Stimulated activated CD8-positive, alpha-beta memory T cell treated with anti-CD3 and anti-CD28 coated beads, Interleukin-15, amount 100 ng/mL, for 24 hours (primary cell): ENCODE measurements around the gene DNAJC3.
"Not testable (repeated sequence)": the region's sequence is repeated elsewhere in the genome, so short reads cannot be mapped to it uniquely, and the experiment has no call there.

Experiments used
- DNase-seq: peaks from one replicate; pipeline ENCODE4 v3.0.0-alpha.2; 2020; ENCODE audit warnings: low read depth

DNAJC3 gene

DNA sequence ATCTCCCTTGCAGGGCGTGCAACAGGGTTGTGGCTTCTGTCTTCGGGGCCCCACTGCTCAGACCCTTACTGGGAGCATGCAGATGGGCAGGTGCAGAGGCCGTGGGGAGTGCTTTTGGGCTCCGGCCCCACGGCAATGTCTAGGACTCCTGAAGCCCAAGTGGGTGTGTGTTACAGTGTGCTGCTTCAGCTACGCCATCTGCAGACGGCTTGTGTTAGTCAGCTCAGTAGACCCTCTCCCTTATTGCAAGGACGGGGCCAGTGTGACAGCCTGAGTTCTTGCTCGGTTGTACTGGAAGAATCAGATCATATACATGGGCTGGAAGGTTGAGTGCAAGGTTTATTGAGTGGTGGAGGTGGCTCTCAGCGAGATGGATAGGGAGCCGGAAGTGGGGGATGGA, 39.3 kb downstream of the DNAJC3 start:
- no peak for DNase-seq

DNA sequence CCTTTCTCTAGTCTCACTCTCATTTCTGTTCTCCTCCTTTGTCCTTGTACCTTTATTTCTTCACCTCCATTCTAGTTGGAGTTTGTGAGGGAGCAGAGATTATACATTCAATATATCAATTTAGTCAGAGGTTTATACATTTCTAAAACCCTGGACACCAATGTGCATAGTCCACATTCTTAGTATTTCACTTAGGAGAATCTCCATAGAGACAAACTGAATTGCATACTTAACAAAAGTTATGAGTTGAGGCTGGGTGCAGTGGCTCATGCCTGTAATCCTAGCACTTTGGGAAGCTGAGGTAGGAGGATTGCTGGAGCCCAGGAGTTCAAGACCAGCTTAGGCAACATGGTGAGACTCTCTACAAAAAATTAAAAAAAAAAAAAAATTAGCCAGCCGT, 45.3 kb downstream of the DNAJC3 start:
- DNase-seq: no peak

DNA sequence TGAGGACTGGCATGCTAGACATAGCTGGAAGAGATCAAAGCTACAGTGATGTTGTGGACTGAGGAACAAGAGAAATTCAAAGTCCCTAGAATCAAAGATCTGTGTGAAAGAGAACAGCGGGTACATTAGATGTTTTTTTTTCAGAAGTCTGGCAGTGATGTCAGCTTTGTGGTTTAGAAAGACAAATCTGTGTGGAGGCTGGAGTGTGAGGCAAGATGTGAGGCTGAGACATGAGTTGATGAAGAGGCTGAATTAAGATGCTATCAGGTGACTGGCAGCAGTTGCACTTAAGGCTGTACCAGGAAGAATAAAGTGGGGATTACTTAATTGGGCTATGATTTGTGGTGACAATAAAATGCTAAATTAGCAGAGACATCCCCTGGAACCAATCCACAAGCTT, 46.5 kb downstream of the DNAJC3 start:
- no peak for DNase-seq

DNA sequence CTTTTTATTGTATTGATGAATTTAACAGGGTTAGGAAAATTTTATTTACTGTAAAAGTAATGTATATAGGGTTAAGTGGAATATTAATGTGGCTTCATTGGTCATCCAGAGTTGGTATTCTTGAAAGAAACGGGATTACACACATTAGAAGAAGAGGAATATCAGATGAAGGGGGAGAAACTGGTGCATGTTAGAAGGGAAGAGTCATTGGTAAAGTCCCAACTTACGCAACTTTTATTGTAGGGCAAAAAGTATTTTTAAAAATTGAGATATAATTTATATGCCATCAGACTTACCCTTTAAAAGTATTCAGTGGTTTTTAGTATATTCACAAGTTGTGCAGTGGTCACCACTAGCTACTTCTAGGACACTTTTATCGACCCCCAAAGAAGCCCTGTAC, 47.3 kb downstream of the DNAJC3 start:
- no peak for DNase-seq

DNA sequence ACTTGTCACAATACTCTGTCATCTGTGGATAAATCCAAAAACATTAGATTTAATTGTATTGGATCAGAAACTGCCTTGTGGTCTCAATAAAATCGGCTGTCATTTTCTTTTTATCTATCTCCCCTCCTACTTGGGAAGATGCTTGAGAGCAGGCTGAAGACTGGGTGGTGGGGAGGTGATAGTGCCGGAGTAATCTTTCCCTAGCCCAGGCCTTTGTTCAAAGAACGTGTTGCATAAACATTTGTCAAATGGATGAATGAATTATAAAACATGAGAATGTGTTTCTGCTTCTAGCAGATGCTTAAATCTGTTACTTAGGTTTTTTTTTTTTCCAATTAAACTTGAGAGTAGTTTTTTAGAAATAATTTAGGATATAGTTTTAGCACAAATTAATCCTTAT, 49.9 kb downstream of the DNAJC3 start:
- DNase-seq: no peak

DNA sequence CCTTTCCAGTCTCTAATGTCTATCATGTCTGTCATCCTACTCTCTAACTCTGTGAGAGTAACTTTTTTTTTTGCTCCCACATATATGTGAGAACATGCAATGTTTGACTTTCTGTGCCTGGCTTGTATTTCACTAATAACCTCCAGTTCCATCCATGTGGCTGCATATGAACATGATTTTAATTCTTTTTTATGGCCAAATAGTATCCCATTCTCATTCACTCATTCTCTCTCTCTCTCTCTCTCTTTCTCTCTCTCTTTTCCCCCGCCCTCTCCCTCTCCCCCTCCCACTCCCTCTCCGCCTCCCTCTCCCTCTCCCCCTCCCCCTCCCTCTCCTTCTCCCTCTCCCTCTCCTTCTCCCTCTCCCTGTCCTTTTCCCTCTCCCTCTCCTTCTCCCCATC, 52.0 kb downstream of the DNAJC3 start:
- DNase-seq: no peak

DNA sequence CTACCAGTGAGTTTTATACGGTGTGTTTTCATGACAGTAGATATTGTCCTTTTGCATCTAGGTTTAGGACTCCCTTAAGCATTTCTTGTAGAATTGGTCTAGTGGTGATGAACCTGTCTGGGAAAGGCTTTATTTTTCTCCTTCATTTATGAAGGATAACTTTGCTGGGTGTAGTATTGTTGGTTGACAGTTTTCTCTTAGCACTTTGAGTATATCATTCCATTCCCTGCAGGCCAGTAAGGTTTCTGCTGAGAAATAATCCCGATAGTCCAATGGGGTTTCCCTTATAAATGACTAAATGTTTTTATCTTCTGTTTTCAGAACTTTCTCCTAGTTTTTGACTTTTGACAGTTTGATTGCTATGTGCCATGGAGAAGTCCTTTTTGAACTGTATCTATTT, 57.2 kb downstream of the DNAJC3 start:
- no peak for DNase-seq

DNA sequence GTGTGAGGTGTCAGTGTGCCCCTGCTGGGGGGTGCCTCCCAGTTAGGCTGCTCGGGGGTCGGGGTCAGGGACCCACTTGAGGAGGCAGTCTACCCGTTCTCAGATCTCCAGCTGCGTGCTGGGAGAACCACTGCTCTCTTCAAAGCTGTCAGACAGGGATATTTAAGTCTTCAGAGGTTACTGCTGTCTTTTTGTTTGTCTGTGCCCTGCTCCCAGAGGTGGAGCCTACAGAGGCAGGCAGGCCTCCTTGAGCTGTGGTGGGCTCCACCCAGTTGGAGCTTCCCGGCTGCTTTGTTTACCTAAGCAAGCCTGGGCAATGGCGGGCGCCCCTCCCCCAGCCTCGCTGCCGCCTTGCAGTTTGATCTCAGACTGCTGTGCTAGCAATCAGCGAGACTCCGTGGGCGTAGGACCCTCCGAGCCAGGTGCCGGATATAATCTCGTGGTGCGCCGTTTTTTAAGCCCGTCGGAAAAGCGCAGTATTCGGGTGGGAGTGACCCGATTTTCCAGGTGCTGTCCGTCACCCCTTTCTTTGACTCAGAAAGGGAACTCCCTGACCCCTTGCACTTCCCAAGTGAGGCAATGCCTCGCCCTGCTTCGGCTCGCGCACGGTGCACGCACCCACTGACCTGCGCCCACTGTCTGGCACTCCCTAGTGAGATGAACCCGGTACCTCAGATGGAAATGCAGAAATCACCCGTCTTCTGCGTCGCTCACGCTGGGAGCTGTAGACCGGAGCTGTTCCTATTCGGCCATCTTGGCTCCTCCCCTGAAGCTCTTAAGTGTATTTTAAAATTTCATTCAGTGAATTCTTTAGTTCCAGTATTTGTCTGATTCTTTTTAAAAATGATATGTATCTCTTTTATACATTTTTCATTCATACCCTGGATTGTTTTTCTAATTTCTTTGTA, 63.4 kb downstream of the DNAJC3 start:
- not testable (repeated sequence) for DNase-seq

DNA sequence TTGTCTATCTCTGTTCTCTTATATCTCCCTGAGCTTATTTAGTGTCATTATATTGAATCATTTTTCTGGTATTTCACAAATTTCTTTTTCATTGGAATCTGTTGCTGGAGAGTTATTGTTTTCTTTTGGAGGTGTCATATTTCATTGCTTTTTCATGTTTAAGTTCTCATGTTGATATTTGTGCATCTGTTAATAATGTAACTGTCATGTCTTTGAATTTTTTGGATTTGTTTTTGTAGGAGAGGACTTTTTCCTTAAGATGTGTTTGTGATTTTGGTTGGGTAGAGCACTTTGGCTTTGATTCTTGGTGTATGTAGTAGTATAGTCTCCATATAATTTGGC, 64.0 kb downstream of the DNAJC3 start:
- DNase-seq: no peak

DNA sequence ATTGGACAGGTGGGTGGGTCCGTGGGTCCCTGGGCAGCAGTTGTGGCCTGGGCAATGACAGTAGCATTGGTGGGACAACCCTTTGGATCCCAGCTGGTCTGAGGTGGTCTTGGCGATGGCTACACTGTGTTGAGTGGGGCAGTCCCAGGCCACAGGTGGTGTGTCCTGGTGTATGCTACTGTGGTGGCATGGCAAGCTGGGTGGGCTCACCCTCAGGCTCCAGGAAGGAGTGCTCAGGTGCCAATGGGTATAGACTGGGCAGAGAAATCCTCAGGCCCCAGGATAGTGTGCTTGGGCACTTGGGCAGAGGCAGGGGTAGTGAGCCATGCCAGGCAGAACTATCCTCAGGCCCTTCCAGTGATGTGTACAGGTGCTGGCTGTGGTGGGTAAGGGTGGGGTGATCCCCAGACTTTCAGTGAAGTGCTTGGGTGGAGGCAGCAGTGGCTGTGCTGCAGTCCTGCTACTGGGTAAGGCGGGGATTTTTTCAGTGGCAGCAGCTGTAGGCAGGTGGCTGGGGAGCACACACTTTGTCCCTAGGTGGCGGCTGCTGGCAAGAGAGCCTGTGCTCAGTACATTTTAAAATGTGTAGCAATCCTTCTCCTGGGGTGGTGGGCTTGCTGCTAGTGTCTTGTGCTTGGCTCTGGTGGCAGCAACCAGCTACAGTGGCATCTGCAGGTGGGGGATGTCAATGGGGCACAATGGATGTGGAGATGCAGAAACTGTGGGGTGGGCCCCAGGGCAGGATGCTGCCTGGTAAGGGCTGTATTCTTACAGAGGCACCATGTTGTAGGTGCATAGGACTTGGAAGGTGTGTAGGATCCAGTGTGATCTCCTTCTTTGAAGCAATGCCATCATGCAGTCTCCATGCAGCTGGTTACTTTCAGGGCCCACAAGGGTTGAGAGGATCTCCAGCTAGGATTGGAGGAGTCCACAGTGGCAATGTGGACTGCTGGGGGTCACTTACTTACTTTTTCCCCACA, 64.9 kb downstream of the DNAJC3 start:
- no peak for DNase-seq

DNA sequence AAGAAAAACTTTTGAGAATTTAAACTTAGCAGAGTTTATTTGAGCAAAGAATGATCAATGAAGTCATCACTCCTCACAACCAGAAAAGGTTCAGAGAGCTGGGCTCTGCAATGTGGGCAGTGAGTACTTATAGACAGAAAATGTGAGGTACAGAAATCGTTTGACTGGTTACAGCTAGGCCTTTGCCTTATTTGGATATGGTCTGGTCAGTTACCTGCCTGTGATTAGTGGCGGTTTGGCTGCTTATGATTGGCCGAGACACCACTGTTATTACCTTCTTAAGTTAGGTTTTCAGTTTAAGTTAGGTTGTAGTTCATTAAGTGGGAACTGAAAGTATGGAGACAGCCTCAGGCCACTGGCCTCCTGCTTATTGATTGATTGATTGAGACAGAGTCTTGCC, 66.3 kb downstream of the DNAJC3 start:
- DNase-seq: no peak

DNA sequence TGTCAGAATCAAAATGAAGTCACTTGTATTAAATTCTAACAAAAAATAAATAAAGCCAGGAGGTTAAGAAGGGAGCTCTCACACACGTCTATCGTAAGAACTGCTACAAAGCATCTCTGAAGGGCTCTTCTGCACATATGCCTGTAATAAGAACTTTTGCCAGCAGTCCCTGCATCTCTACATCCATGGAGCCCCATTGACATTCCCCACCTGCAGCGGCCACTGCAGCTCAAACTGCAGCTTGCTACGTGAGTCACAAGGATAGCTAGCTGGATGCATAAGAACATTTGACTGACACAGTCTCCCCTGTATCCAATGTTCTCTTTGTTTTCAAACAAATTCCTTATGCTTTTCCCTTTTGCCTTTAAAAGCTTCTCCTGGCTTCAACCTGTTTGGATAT, 68.3 kb downstream of the DNAJC3 start:
- no peak for DNase-seq

DNA sequence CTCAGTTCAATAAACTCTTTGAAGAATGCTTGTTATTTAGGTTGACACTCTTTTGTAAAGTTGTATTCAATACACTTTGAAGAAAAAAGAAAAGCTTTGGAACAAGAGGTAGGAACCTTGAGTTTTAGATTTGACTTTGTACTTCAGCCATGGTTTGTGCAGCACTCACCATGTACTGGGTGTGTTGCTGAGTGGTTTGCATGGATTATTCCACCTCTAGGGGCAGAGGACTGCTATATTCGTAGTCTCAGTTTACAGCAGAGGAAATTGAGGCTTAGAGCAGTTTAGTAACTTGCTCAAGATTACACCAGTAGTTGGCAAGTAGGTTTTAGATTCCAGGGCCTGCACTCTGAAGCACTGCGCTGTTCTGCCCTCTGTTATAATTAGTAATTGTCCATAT, 68.8 kb downstream of the DNAJC3 start:
- DNase-seq: no peak

DNA sequence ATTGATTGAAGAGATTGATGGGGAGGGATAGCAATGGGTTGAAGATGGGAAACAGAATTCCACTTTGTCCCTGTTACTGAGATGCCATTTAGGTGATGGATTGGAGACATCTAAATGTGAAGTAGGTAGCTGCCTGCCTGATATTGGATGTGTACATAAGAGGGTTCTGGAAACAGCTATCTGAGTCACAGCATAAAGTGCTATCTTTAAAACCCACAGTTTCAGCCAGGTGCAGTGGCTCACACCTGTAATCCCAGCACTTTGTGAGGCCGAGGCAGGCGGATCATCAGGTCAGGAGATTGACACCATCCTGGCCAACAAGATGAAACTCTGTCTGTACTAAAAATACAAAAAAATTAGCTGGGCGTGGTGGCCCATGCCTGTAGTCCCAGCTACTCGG, 72.6 kb downstream of the DNAJC3 start:
- DNase-seq: no peak

DNA sequence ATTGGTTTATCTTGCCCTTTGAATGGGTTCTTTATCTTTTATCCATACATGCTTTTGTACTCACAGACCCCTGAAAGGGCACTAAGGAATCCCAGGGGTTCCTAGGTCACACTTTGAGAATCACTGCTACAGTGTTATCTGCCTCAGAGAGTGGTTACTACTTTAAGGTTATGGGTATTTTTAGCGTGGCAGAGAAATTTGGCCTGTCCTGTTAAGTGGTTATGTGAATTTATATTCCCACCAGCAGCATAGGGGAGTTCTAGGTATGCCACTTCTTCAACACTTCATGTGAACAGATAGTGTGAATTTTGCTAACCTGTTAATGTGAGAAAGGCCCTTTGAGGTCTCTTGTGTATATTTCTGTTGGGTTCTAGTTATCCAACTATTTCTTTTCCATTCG, 75.7 kb downstream of the DNAJC3 start:
- no peak for DNase-seq

DNA sequence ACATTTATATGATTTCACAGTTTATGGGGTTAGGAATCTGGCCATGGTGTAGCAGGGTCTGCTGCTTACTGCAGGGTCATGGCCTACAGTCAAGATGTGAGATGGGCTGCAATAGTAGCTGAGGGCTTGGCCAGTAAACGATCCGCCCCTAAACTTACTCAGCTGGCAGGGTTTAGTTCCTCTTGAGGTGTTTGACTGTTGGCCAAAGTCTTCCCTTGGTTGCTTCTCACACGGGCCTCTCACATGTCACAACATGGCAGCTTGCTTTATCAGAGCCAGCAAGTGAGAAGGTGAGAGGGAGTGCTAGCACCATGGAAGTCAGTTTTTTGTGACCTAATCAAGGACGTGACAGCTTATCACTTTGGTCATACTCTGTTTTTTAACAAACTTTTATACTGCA, 77.1 kb downstream of the DNAJC3 start:
- DNase-seq: no peak

DNA sequence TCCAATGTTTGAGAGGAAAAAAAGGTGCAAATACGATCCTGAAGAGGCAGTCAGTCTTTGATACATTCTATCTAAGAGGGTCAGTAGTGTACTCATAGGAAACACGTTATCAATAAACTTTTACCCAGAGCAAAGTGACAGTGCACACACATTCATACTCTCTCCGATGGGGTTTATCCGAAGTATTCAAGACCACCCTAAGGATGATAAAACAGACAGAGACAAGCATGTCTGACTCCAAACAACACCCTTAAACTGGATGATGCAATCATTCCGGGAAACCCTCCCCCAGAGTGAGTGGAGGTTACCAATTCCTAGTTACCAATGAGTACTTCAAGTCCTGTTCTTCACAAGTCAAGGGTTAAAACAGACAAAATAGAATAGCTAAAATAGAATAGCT, 79.1 kb downstream of the DNAJC3 start:
- DNase-seq: no peak

DNA sequence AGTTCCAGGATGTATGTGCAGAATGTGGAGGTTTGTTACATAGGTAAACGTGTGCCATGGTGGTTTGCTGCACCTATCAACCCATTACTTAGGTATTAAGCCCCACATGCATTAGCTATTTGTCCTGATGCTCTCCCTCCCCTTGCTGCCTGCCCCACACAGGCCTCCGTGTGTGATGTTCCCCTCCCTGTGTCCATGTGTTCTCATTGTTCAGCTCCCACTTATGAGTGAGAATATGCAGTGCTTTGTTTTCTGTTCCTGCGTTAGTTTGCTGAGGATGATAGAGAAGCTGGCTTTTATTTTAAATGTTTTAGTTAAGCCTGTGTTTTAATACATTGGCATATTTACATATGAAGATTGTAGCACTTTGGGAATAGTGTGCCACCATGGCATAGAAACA, 85.7 kb downstream of the DNAJC3 start:
- not testable (repeated sequence) for DNase-seq

DNA sequence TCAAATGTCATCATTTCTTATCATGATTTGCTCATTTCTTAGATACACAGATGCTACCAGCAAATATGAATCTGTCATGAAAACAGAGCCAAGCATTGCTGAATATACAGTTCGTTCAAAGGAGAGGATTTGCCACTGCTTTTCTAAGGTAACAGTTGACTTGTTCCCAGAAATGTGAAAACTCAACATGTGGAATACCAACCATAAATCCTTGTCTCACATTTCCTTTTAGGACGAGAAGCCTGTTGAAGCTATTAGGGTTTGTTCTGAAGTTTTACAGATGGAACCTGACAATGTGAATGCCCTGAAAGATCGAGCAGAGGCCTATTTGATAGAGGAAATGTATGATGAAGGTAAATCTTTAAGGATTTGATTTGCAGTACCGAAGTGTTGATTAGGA, 86.7 kb downstream of the DNAJC3 start:
- no peak for DNase-seq

DNA sequence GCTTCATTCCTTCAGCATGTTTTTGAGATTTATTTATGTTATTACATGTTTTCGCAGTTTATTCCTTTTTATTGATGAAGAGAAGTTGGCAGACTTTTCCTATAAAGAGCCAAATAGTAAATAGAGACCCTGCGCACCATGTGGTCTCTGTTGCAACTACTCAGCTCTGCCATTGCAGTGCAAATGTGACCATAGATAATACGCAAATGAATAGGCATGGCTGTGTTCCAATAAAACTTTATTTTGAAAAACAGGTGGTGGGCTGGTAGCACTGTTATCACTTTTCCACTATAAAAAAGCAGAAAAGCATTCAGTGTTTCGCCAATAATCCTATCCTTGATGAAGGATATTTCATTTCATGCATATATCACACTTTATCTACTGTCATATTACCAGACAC, 95.0 kb downstream of the DNAJC3 start:
- no peak for DNase-seq

DNA sequence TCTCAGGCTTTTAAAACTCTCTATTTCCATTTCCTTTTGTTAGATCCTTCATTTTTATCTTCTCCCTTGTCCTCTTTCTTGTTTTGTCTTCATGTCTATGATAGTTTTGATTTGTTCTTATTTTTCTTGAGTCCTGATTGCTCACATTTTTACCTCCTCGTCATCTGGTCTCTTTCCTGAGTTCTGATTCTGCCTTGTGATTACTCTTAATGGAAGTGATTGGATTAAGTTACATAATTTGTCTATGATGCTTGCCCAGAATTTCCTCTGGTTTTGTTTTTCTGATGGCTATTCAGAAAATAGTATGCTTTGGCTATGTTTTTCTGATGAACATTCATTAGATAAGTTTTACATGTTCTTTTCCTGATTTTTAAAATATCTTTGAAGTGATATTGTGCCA, 102.6 kb downstream of the DNAJC3 start:
- DNase-seq: no peak

DNA sequence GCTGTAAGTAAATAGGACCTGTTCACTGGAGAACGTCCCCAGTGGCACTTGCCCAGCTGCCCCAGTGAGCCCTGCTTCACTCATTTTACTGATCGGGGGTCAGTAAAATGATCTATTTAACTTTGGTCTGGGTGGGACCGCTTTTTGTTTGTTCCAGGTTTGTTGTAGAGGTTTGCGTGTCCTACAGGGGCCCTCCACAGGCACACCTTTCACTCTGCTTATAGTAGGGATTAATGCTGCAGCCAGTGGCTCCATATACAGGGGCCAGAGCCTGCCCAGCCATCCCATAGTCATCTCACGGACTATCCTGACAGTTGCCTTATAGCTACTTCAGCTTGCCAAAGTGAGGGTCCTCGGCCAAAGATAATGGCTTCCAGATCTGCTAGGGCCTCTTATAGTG, 104.1 kb downstream of the DNAJC3 start:
- no peak for DNase-seq

DNA sequence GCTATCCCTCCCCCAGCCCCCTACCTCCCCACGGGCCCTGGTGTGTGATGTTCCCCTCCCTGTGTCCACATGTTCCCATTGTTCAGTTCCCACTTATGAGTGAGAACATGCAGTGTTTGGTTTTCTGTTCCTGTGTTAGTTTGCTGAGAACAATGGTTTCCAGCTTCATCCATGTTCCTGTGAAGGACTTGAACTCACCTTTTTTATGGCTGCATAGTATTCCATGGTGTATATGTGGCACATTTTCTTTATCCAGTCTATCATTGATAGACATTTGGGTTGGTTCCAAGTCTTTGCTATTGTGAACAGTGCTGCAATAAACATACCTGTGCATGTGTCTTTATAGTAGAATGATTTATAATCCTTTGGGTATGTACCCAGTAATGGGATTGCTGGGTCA, 105.0 kb downstream of the DNAJC3 start:
- DNase-seq: not testable (repeated sequence)
